Chondrocyte (in vitro differentiated cells): ENCODE results near the gene NAALAD2. TPM values are rescaled to one million over a fixed set of nuclear protein-coding genes. Genes with fewer than 3 reads are reported as not detected.

Experiments used
- total RNA-seq: library from RNA; stranded (reverse); gene quantifications from 3 replicates; pipeline ENCODE4 v1.2.1, GENCODE V29; 2021

Gene NAALAD2
- total RNA-seq, 1 donor from 2014 or later, result 1.1 TPM

Other genes starting within 250 kb of the NAALAD2 start
- gene TRIM49D1, start 212.4 kb upstream of the NAALAD2 start, total RNA-seq, result not detected in 3 replicates
- gene TRIM49D2, start 210.6 kb upstream of the NAALAD2 start, total RNA-seq, result not detected in 3 replicates
- not detected in 3 replicates for gene TRIM64, start 168.6 kb upstream of the NAALAD2 start, total RNA-seq
- not detected in 3 replicates for gene TRIM49C, start 103.6 kb upstream of the NAALAD2 start, total RNA-seq
- not detected in 3 replicates for gene UBTFL1, start 48.7 kb upstream of the NAALAD2 start, total RNA-seq
- gene CHORDC1, start 88.4 kb downstream of the NAALAD2 start, total RNA-seq, result 30.7 to 31.9 TPM (median 31.0 TPM) in 3 replicates